ENCODE data around the gene ZBTB33. TPM values are rescaled to one million over a fixed set of nuclear protein-coding genes. Genes with fewer than 3 reads are reported as not detected.

Gene ZBTB33
- total RNA-seq, 1 experiment from 2014 or later, result 23.8 TPM

GRCh38 chrX:120306630-120307029 lies 56.0 kb downstream of the ZBTB33 start:
- DNase-seq (ENCODE audit: low spot score), result no peak

Other genes with a start within 250 kb of the ZBTB33 start
- not detected in 2 replicates for gene RHOXF2B, start 173.1 kb upstream of the ZBTB33 start, total RNA-seq (2014; rRNA removed; shearing (Covaris generic))
- not detected in 2 replicates for gene RHOXF1, start 134.9 kb upstream of the ZBTB33 start, total RNA-seq (2014; rRNA removed; shearing (Covaris generic))
- not detected in 2 replicates for gene RHOXF2, start 92.2 kb upstream of the ZBTB33 start, total RNA-seq (2014; rRNA removed; shearing (Covaris generic))
- gene TMEM255A, start 60.6 kb downstream of the ZBTB33 start, total RNA-seq (2014; rRNA removed; shearing (Covaris generic)), result 4.0 and 4.2 TPM in 2 replicates
- gene ATP1B4, start 111.3 kb downstream of the ZBTB33 start, total RNA-seq (2014; rRNA removed; shearing (Covaris generic)), result not detected in 2 replicates
- gene LAMP2, start 218.5 kb downstream of the ZBTB33 start, total RNA-seq (2014; rRNA removed; shearing (Covaris generic)), result 135 and 214 TPM in 2 replicates